ENCODE measurements around the gene WASF2. TPM values are rescaled to one million over a fixed set of nuclear protein-coding genes. Genes with fewer than 3 reads are reported as not detected.

Gene WASF2
- total and polyA plus RNA-seq, 2 of the 13 experiments (the other 11 are each of a cell fraction or from before 2014, with no cell fraction given), result 10.4 to 27.7 TPM

- TF ChIP-seq AKAP8 (CRISPR knock-in tag; IDR thresholded peaks at IDR 0.05), result no peak
- TF ChIP-seq ZNF761 (CRISPR knock-in tag; conservative IDR thresholded peaks at IDR 0.05), result no peak
- TF ChIP-seq, protein P1, sequence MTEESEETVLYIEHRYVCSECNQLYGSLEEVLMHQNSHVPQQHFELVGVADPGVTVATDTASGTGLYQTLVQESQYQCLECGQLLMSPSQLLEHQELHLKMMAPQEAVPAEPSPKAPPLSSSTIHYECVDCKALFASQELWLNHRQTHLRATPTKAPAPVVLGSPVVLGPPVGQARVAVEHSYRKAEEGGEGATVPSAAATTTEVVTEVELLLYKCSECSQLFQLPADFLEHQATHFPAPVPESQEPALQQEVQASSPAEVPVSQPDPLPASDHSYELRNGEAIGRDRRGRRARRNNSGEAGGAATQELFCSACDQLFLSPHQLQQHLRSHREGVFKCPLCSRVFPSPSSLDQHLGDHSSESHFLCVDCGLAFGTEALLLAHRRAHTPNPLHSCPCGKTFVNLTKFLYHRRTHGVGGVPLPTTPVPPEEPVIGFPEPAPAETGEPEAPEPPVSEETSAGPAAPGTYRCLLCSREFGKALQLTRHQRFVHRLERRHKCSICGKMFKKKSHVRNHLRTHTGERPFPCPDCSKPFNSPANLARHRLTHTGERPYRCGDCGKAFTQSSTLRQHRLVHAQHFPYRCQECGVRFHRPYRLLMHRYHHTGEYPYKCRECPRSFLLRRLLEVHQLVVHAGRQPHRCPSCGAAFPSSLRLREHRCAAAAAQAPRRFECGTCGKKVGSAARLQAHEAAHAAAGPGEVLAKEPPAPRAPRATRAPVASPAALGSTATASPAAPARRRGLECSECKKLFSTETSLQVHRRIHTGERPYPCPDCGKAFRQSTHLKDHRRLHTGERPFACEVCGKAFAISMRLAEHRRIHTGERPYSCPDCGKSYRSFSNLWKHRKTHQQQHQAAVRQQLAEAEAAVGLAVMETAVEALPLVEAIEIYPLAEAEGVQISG (CRISPR knock-in tag; IDR thresholded peaks at IDR 0.05), result 0 out of 2 replicates have a peak, but pooled peaks have one; percentile 54
- no peak for TF ChIP-seq HMG20A (CRISPR knock-in tag; IDR thresholded peaks at IDR 0.05; ENCODE audit: borderline replicate concordance)
- no peak for TF ChIP-seq ETV5 (CRISPR knock-in tag; IDR thresholded peaks at IDR 0.05; ENCODE audit: borderline replicate concordance)
- TF ChIP-seq ZBTB21 (CRISPR knock-in tag; IDR thresholded peaks at IDR 0.05), result no peak
- no peak for TF ChIP-seq RXRA (CRISPR knock-in tag; IDR thresholded peaks at IDR 0.05)
- TF ChIP-seq ASH2L (IDR thresholded peaks at IDR 0.05; ENCODE audit: insufficient read length, low read depth, low read length), result no peak
- no peak for TF ChIP-seq MLX (CRISPR knock-in tag; IDR thresholded peaks at IDR 0.05)
- no peak for TF ChIP-seq MYNN (CRISPR knock-in tag; IDR thresholded peaks at IDR 0.05; ENCODE audit: low read depth)
- TF ChIP-seq ZNF614 (CRISPR knock-in tag; IDR thresholded peaks at IDR 0.05; ENCODE audit: borderline replicate concordance), result no peak
- TF ChIP-seq RXRB (CRISPR knock-in tag; IDR thresholded peaks at IDR 0.05; ENCODE audit: borderline replicate concordance), result 0 out of 2 replicates have a peak, but pooled peaks have one; percentile 15
- no peak for TF ChIP-seq FOXM1 (CRISPR knock-in tag; IDR thresholded peaks at IDR 0.05)
- TF ChIP-seq KMT2A (CRISPR knock-in tag; IDR thresholded peaks at IDR 0.05), result 0 out of 2 replicates have a peak, but pooled peaks have one; percentile 20
- TF ChIP-seq JUNB (CRISPR knock-in tag; IDR thresholded peaks at IDR 0.05; ENCODE audit: borderline replicate concordance), result no peak
- no peak for TF ChIP-seq GATAD2A (CRISPR knock-in tag; IDR thresholded peaks at IDR 0.05)
- no peak for TF ChIP-seq ZNF207 (IDR thresholded peaks at IDR 0.05; ENCODE audit: borderline replicate concordance)
- TF ChIP-seq, protein P2, sequence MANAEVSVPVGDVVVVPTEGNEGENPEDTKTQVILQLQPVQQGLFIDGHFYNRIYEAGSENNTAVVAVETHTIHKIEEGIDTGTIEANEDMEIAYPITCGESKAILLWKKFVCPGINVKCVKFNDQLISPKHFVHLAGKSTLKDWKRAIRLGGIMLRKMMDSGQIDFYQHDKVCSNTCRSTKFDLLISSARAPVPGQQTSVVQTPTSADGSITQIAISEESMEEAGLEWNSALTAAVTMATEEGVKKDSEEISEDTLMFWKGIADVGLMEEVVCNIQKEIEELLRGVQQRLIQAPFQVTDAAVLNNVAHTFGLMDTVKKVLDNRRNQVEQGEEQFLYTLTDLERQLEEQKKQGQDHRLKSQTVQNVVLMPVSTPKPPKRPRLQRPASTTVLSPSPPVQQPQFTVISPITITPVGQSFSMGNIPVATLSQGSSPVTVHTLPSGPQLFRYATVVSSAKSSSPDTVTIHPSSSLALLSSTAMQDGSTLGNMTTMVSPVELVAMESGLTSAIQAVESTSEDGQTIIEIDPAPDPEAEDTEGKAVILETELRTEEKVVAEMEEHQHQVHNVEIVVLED (CRISPR knock-in tag; IDR thresholded peaks at IDR 0.05; ENCODE audit: borderline replicate concordance), result no peak
- TF ChIP-seq, protein P3, sequence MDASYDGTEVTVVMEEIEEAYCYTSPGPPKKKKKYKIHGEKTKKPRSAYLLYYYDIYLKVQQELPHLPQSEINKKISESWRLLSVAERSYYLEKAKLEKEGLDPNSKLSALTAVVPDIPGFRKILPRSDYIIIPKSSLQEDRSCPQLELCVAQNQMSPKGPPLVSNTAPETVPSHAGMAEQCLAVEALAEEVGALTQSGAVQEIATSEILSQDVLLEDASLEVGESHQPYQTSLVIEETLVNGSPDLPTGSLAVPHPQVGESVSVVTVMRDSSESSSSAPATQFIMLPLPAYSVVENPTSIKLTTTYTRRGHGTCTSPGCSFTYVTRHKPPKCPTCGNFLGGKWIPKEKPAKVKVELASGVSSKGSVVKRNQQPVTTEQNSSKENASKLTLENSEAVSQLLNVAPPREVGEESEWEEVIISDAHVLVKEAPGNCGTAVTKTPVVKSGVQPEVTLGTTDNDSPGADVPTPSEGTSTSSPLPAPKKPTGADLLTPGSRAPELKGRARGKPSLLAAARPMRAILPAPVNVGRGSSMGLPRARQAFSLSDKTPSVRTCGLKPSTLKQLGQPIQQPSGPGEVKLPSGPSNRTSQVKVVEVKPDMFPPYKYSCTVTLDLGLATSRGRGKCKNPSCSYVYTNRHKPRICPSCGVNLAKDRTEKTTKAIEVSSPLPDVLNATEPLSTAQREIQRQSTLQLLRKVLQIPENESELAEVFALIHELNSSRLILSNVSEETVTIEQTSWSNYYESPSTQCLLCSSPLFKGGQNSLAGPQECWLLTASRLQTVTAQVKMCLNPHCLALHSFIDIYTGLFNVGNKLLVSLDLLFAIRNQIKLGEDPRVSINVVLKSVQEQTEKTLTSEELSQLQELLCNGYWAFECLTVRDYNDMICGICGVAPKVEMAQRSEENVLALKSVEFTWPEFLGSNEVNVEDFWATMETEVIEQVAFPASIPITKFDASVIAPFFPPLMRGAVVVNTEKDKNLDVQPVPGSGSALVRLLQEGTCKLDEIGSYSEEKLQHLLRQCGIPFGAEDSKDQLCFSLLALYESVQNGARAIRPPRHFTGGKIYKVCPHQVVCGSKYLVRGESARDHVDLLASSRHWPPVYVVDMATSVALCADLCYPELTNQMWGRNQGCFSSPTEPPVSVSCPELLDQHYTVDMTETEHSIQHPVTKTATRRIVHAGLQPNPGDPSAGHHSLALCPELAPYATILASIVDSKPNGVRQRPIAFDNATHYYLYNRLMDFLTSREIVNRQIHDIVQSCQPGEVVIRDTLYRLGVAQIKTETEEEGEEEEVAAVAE (CRISPR knock-in tag; IDR thresholded peaks at IDR 0.05; ENCODE audit: borderline replicate concordance), result no peak
- TF ChIP-seq MTA3 (CRISPR knock-in tag; IDR thresholded peaks at IDR 0.05), result no peak
- no peak for TF ChIP-seq MTF2 (CRISPR knock-in tag; IDR thresholded peaks at IDR 0.05; ENCODE audit: borderline replicate concordance)
Observed at GRCh38 chr1:27357281-27358037, 132.5 kb downstream of the WASF2 start (continued).
